HG03066 (cell line): ENCODE data around the gene KIF26A.

Experiments used
- ATAC-seq: cut with Tn5 transposase; IDR thresholded peaks from one replicate; pipeline ENCODE4 v1.9.1; 2021; ENCODE audit warnings: low read depth; ENCODE audit not compliant: unreplicated experiment

KIF26A gene

GRCh38 chr14:104112113-104112505 lies 26.3 kb upstream of the KIF26A start:
- ATAC-seq, result no peak

GRCh38 chr14:104112609-104113571 lies 25.5 kb upstream of the KIF26A start:
- ATAC-seq, result no peak

- ATAC-seq, result no peak
Measured at GRCh38 chr14:104113631-104114420, 24.6 kb upstream of the KIF26A start.

GRCh38 chr14:104114421-104115130 lies 23.8 kb upstream of the KIF26A start:
- no peak for ATAC-seq

- ATAC-seq, result no peak
Measured at GRCh38 chr14:104115131-104115600, 23.2 kb upstream of the KIF26A start.

- ATAC-seq, result no peak
Measured at GRCh38 chr14:104115691-104116287, 22.6 kb upstream of the KIF26A start.

- no peak for ATAC-seq
Measured at GRCh38 chr14:104116288-104116755, 22.1 kb upstream of the KIF26A start.

GRCh38 chr14:104116756-104117340 lies 21.5 kb upstream of the KIF26A start:
- no peak for ATAC-seq

- no peak for ATAC-seq
Measured at GRCh38 chr14:104117341-104118005, 20.9 kb upstream of the KIF26A start.

- ATAC-seq, result no peak
Measured at GRCh38 chr14:104118006-104118844, 20.2 kb upstream of the KIF26A start.

GRCh38 chr14:104119119-104119487 lies 19.3 kb upstream of the KIF26A start:
- ATAC-seq, result no peak

- ATAC-seq, result no peak
Measured at GRCh38 chr14:104119488-104120251, 18.7 kb upstream of the KIF26A start.

GRCh38 chr14:104120281-104120741 lies 18.1 kb upstream of the KIF26A start:
- no peak for ATAC-seq

- no peak for ATAC-seq
Measured at GRCh38 chr14:104121142-104121541, 17.2 kb upstream of the KIF26A start.

GRCh38 chr14:104123879-104124278 lies 14.5 kb upstream of the KIF26A start:
- no peak for ATAC-seq

- no peak for ATAC-seq
Measured at GRCh38 chr14:104125011-104125410, 13.4 kb upstream of the KIF26A start.

- ATAC-seq, result no peak
Measured at GRCh38 chr14:104126753-104127152, 11.6 kb upstream of the KIF26A start.

- ATAC-seq, result no peak
Measured at GRCh38 chr14:104128981-104129380, 9.4 kb upstream of the KIF26A start.
